Left lung (tissue), 10 donors: ENCODE measurements around the gene ZNF880. TPM values are rescaled to one million over a fixed set of nuclear protein-coding genes. Genes with fewer than 3 reads are reported as not detected.

ENCODE experiments used
- ATAC-seq: fragments of 200-7000 bp; cut with Tn5 transposase; one replicate; pipeline ENCODE4 v1.9.1; 2020; ENCODE audit warnings: moderate library complexity
- DNase-seq, 4 donors: peaks; one replicate each; pipeline ENCODE4 v3.0.0-alpha.2; 2013 to 2020
- H3K27ac ChIP-seq, 2 donors: fragments of 200-600 bp; sonication (generic) in 1 of 2; one replicate each; pipeline versions ENCODE4 v1.5.0 to v1.8.0; 2020 to 2021
- H3K27me3 ChIP-seq, 2 donors: fragments of 200-600 bp; sonication (generic) in 1 of 2; one replicate each; pipeline versions ENCODE4 v1.5.0 to v1.8.0; 2020 to 2021
- H3K36me3 ChIP-seq, 2 donors: fragments of 200-600 bp; sonication (generic) in 1 of 2; one replicate each; pipeline versions ENCODE4 v1.5.0 to v1.8.0; 2020 to 2021
- H3K4me1 ChIP-seq, 2 donors: fragments of 200-600 bp; one replicate each; pipeline ENCODE4 v1.8.0; 2021
- H3K4me3 ChIP-seq, 2 donors: fragments of 200-600 bp; sonication (generic) in 1 of 2; one replicate each; pipeline versions ENCODE4 v1.5.0 to v1.8.0; 2020 to 2021; ENCODE audit warnings: mild to moderate bottlenecking in 1 of 2
- H3K9me3 ChIP-seq, 2 donors: fragments of 200-600 bp; sonication (generic) in 1 of 2; one replicate each; pipeline versions ENCODE4 v1.5.0 to v1.8.0; 2020 to 2021
- CTCF ChIP-seq, 2 donors: fragments of 200-600 bp; sonication (generic) in 1 of 2; IDR thresholded peaks; one replicate each; pipeline versions ENCODE4 v1.5.0 to v1.8.0; 2021; ENCODE audit warnings: antibody characterized with exemption in 2 of 2
- intact Hi-C, 2 donors: fragments of 100-400 bp; cut with DNase I; formaldehyde crosslinking; loops; one replicate each; pipeline versions ENCODE4 v1.11.2 to v1.14.2; 2022
- polyA plus RNA-seq, 6 donors: library from polyadenylated mRNA; unstranded; fragments of 120-200 nt; gene quantifications; one replicate each; pipeline ENCODE4 v1.2.1, GENCODE V29; 2013; ENCODE audit not compliant: insufficient read length in 6 of 6
- total RNA-seq, 2 donors: library from RNA; stranded (reverse); fragmentation: NEBNext Ultra II Directional; extraction: Animal tissue kit (Norgen Biotek cat#: 25700); gene quantifications; one replicate each; pipeline ENCODE4 v1.2.1, GENCODE V29; 2021
- donor health status: DM: no; HTN: yes; CAD: no.
- donor health status: DM: no; HTN: no; CAD: no.

ZNF880 gene
- total and polyA plus RNA-seq, 8 donors, result 12.8 to 31.3 (median 28.1) TPM

- H3K27ac ChIP-seq, result no peak overlapping the region
- peaks cover 0 to 92% of the 10 kb centered on the region in 2 donors for H3K9me3 ChIP-seq
- DNase-seq (no peak), ATAC-seq (no peak)
- peaks cover 0 to 66% of the 10 kb centered on the region in 2 donors for H3K36me3 ChIP-seq
- no peaks in the 10 kb centered on the region for H3K4me1 ChIP-seq
- no peak overlapping the region for H3K4me3 ChIP-seq
- no peak for TF ChIP-seq CTCF (IDR thresholded peaks at IDR 0.05)
- intact Hi-C loops, result no loop called here
- H3K27me3 ChIP-seq, result no peaks in the 10 kb centered on the region
Measured at GRCh38 chr19:52351512-52351911, 18.2 kb upstream of the ZNF880 start.

GRCh38 chr19:52366414-52366824 lies 3.3 kb upstream of the ZNF880 start:
- H3K9me3 ChIP-seq, result peaks cover 4 to 89% of the 10 kb centered on the region in 2 donors
- no peak for ATAC-seq
- intact Hi-C loops, result no loop called here

GRCh38 chr19:52370341-52370710 lies 603 bp downstream of the ZNF880 start:
- intact Hi-C loops, result no loop called here
- H3K27me3 ChIP-seq, result no peaks in the 10 kb centered on the region
- no peak for DNase-seq
- H3K9me3 ChIP-seq, result peaks cover 0 to 89% of the 10 kb centered on the region in 2 donors
- H3K27ac ChIP-seq, result peak overlapping the region; percentile 92 to 94
- H3K4me1 ChIP-seq, result no peaks in the 10 kb centered on the region
- TF ChIP-seq CTCF (IDR thresholded peaks at IDR 0.05), result no peak
- peaks cover 4 to 52% of the 10 kb centered on the region in 2 donors for H3K36me3 ChIP-seq
- ATAC-seq, result no peak
- H3K4me3 ChIP-seq, result peak overlapping the region; percentile 56 to 58

More at GRCh38 chr19:52366414-52366824, 3.3 kb upstream of the ZNF880 start:
- H3K36me3 ChIP-seq, result peaks cover 0 to 48% of the 10 kb centered on the region in 2 donors
- no peak for DNase-seq
- H3K4me3 ChIP-seq, result no peak overlapping the region
- H3K27ac ChIP-seq, result no peak overlapping the region
- H3K4me1 ChIP-seq, result no peaks in the 10 kb centered on the region
- no peak for TF ChIP-seq CTCF (IDR thresholded peaks at IDR 0.05)
- no peaks in the 10 kb centered on the region for H3K27me3 ChIP-seq

- intact Hi-C loops, result no loop called here
- H3K27me3 ChIP-seq, result no peaks in the 10 kb centered on the region
- no peak overlapping the region for H3K4me3 ChIP-seq
- no peak for TF ChIP-seq CTCF (IDR thresholded peaks at IDR 0.05)
- no peak overlapping the region for H3K27ac ChIP-seq
- peaks cover 0 to 67% of the 10 kb centered on the region in 2 donors for H3K36me3 ChIP-seq
- H3K9me3 ChIP-seq, result peaks cover 3 to 97% of the 10 kb centered on the region in 2 donors
- DNase-seq, result no peak
- ATAC-seq, result no peak
- no peaks in the 10 kb centered on the region for H3K4me1 ChIP-seq
Measured at GRCh38 chr19:52391135-52391534, 21.4 kb downstream of the ZNF880 start.

GRCh38 chr19:52397310-52398080 lies 27.8 kb downstream of the ZNF880 start, which contains the start of gene ZNF528:
TSS of gene ZNF528 (plus strand) at chr19:52397849. CDS start at chr19:52402014, 4,165 bp downstream.
- Histone ChIP-seq H3K27me3 (no peaks in the 10 kb centered on the region), H3K27ac (peak within 1 kb of the TSS in 1 of 2 donors; percentile 69), H3K4me3 (peak within 1 kb of the TSS; percentile 55 to 60), H3K9me3 (peaks cover 3 to 74% of the 10 kb centered on the region in 2 donors), H3K36me3 (peaks cover 0 to 59% of the 10 kb centered on the region in 2 donors), H3K4me1 (peaks cover 0 to 9% of the 10 kb centered on the region in 2 donors)
- DNase-seq (peak; percentile 88 to 96 (median 96)), ATAC-seq (peak; percentile 100)
- intact Hi-C loops, result no loop called here
- no peak for TF ChIP-seq CTCF (IDR thresholded peaks at IDR 0.05)
